HEK293 (cell line): Measurements from ENCODE around the gene RNF215.
A peak's percentile ranks its signal among the peaks of the same experiment; 100 is the strongest.

ENCODE experiments used
- CTCF ChIP-seq: fragments of 450-650 bp; formaldehyde crosslinking; IDR thresholded peaks from 2 replicates; pipeline ENCODE4 v1.5.1; 2016; ENCODE audit warnings: missing biosample characterization, missing genetic modification characterization
- GLI2 ChIP-seq: fragments of 450-650 bp; formaldehyde crosslinking; IDR thresholded peaks from 2 replicates; pipeline ENCODE4; 2017; ENCODE audit warnings: missing biosample characterization, missing genetic modification characterization, low read depth, borderline replicate concordance
- OVOL3 ChIP-seq: fragments of 450-650 bp; formaldehyde crosslinking; IDR thresholded peaks from 2 replicates; pipeline ENCODE4 v1.5.1; 2016; ENCODE audit warnings: missing biosample characterization, missing genetic modification characterization
- PRDM10 ChIP-seq: fragments of 450-650 bp; formaldehyde crosslinking; IDR thresholded peaks from 2 replicates; pipeline ENCODE4 v1.5.1; 2016; ENCODE audit warnings: missing biosample characterization, missing genetic modification characterization
- SP7 ChIP-seq: fragments of 450-650 bp; formaldehyde crosslinking; IDR thresholded peaks from 2 replicates; pipeline ENCODE4 v1.5.1; 2016; ENCODE audit warnings: missing biosample characterization, missing genetic modification characterization
- ZFP69B ChIP-seq: fragments of 450-650 bp; formaldehyde crosslinking; IDR thresholded peaks from 2 replicates; pipeline ENCODE4 v1.5.1; 2016; ENCODE audit warnings: missing biosample characterization, missing genetic modification characterization
- ZNF112 ChIP-seq: fragments of 450-650 bp; formaldehyde crosslinking; IDR thresholded peaks from 2 replicates; pipeline ENCODE4 v1.5.0; 2017; ENCODE audit warnings: missing biosample characterization, missing genetic modification characterization
- ZNF114 ChIP-seq: fragments of 450-650 bp; formaldehyde crosslinking; IDR thresholded peaks from 2 replicates; pipeline ENCODE4 v1.5.0; 2017; ENCODE audit warnings: missing biosample characterization, missing genetic modification characterization
- ZNF121 ChIP-seq: fragments of 450-650 bp; formaldehyde crosslinking; IDR thresholded peaks from 2 replicates; pipeline ENCODE4 v1.5.1; 2016; ENCODE audit warnings: missing biosample characterization, missing genetic modification characterization
- ZNF174 ChIP-seq: fragments of 450-650 bp; formaldehyde crosslinking; IDR thresholded peaks from 2 replicates; pipeline ENCODE4 v1.5.0; 2017; ENCODE audit warnings: missing biosample characterization, mild to moderate bottlenecking, missing genetic modification characterization
- ZNF24 ChIP-seq: fragments of 450-650 bp; formaldehyde crosslinking; IDR thresholded peaks from 2 replicates; pipeline ENCODE4 v1.5.1; 2016; ENCODE audit warnings: missing biosample characterization, missing genetic modification characterization
- ZNF324 ChIP-seq: fragments of 450-650 bp; formaldehyde crosslinking; IDR thresholded peaks from 2 replicates; pipeline ENCODE4 v1.5.1; 2016; ENCODE audit warnings: missing biosample characterization, missing genetic modification characterization
- ZNF404 ChIP-seq: fragments of 450-650 bp; formaldehyde crosslinking; IDR thresholded peaks from 2 replicates; pipeline ENCODE4 v1.5.1; 2017; ENCODE audit warnings: missing biosample characterization, missing genetic modification characterization
- ZNF449 ChIP-seq: fragments of 450-650 bp; formaldehyde crosslinking; IDR thresholded peaks from 2 replicates; pipeline ENCODE4 v1.5.1; 2017; ENCODE audit warnings: missing biosample characterization, mild to moderate bottlenecking, missing genetic modification characterization, moderate library complexity
- ZNF548 ChIP-seq: fragments of 450-650 bp; formaldehyde crosslinking; IDR thresholded peaks from 2 replicates; pipeline ENCODE4 v1.5.1; 2016; ENCODE audit warnings: missing biosample characterization, missing genetic modification characterization
- ZNF580 ChIP-seq: fragments of 450-650 bp; formaldehyde crosslinking; IDR thresholded peaks from 2 replicates; pipeline ENCODE4 v1.5.1; 2016; ENCODE audit warnings: missing biosample characterization, missing genetic modification characterization
- ZNF600 ChIP-seq: fragments of 450-650 bp; formaldehyde crosslinking; IDR thresholded peaks from 2 replicates; pipeline ENCODE4 v1.5.1; 2016; ENCODE audit warnings: missing biosample characterization, missing genetic modification characterization
- ZNF658 ChIP-seq: fragments of 450-650 bp; formaldehyde crosslinking; IDR thresholded peaks from 2 replicates; pipeline ENCODE4; 2016; ENCODE audit warnings: missing biosample characterization, missing genetic modification characterization
- ZNF660 ChIP-seq: fragments of 450-650 bp; IDR thresholded peaks from 2 replicates; pipeline ENCODE4 v1.5.1; 2018; ENCODE audit warnings: missing biosample characterization, mild to moderate bottlenecking, missing genetic modification characterization
- ZNF704 ChIP-seq: fragments of 450-650 bp; formaldehyde crosslinking; IDR thresholded peaks from 2 replicates; pipeline ENCODE4 v1.5.1; 2016; ENCODE audit warnings: missing biosample characterization, missing genetic modification characterization
- ZNF707 ChIP-seq: fragments of 450-650 bp; formaldehyde crosslinking; IDR thresholded peaks from 2 replicates; pipeline ENCODE4 v1.5.1; 2016; ENCODE audit warnings: missing biosample characterization, missing genetic modification characterization
- ZNF747 ChIP-seq: fragments of 450-650 bp; formaldehyde crosslinking; IDR thresholded peaks from 2 replicates; pipeline ENCODE4 v1.5.1; 2016; ENCODE audit warnings: missing biosample characterization, missing genetic modification characterization
- ZNF830 ChIP-seq: fragments of 450-650 bp; IDR thresholded peaks from 2 replicates; pipeline ENCODE4 v1.5.0; 2018; ENCODE audit warnings: missing biosample characterization, missing genetic modification characterization, low read depth, mild to moderate bottlenecking, moderate library complexity
- ZNF837 ChIP-seq: fragments of 450-650 bp; formaldehyde crosslinking; IDR thresholded peaks from 2 replicates; pipeline ENCODE4 v1.5.1; 2016; ENCODE audit warnings: missing biosample characterization, missing genetic modification characterization
- ZSCAN18 ChIP-seq: fragments of 450-650 bp; formaldehyde crosslinking; IDR thresholded peaks from 2 replicates; pipeline ENCODE4 v1.5.1; 2016; ENCODE audit warnings: missing biosample characterization, missing genetic modification characterization

Gene RNF215

GRCh38 chr22:30356449-30357235 lies 30.6 kb downstream of the RNF215 start, which contains the start of the genes CCDC157 and SF3A1 (continued):
- TF ChIP-seq ZNF830 = no peak
- TF ChIP-seq ZNF580 (tag by site-specific recombination) = peak; percentile 94
- TF ChIP-seq OVOL3 = peak; percentile 74
- TF ChIP-seq ZNF837 (tag by site-specific recombination) = no peak
- TF ChIP-seq SP7 (tag by site-specific recombination) = peak; percentile 77
- no peak for TF ChIP-seq ZNF707 (tag by site-specific recombination)
- no peak for TF ChIP-seq ZNF658 (tag by site-specific recombination)
- TF ChIP-seq ZNF704 (tag by site-specific recombination) = 0 out of 2 replicates have a peak, but pooled peaks have one; percentile 41
- TF ChIP-seq ZNF24 (tag by site-specific recombination) = no peak; the same call in 1 of the 2 replicates
- peak; percentile 60; the same call in 1 of the 2 replicates for TF ChIP-seq ZNF600
- TF ChIP-seq CTCF (tag by site-specific recombination) = peak; percentile 52; the same call in 1 of the 2 replicates
- peak; percentile 41; the same call in 1 of the 2 replicates for TF ChIP-seq ZFP69B (tag by site-specific recombination)
- no peak for TF ChIP-seq ZNF114 (tag by site-specific recombination)
- TF ChIP-seq ZNF660 (tag by site-specific recombination) = peak; percentile 83
- no peak for TF ChIP-seq ZNF121
- peak; percentile 68 for TF ChIP-seq ZNF449
- peak; percentile 51 for TF ChIP-seq PRDM10 (tag by site-specific recombination)
- TF ChIP-seq ZNF112 (tag by site-specific recombination) = no peak
- TF ChIP-seq ZNF747 (tag by site-specific recombination) = no peak
- peak; percentile 93; the same call in 1 of the 2 replicates for TF ChIP-seq ZNF324 (tag by site-specific recombination)
- no peak for TF ChIP-seq ZNF548 (tag by site-specific recombination)
- TF ChIP-seq ZNF174 (tag by site-specific recombination) = no peak
- TF ChIP-seq ZSCAN18 (tag by site-specific recombination) = no peak
- no peak for TF ChIP-seq ZNF404 (tag by site-specific recombination)
- TF ChIP-seq GLI2 (tag by site-specific recombination) = no peak
